Left lobe of liver (tissue), 2 donors: ENCODE results near the gene SNTG2. TPM values are rescaled to one million over a fixed set of nuclear protein-coding genes. Genes with fewer than 3 reads are reported as not detected.
"Not testable (repeated sequence)": the region's sequence is repeated elsewhere in the genome, so short reads cannot be mapped to it uniquely, and the experiment has no call there.

Experiments used
- ATAC-seq: fragments of 200-7000 bp; cut with Tn5 transposase; one replicate; pipeline ENCODE4 v1.9.1; 2020; ENCODE audit warnings: mild to moderate bottlenecking, moderate library complexity
- DNase-seq: peaks from one replicate; pipeline ENCODE4 v3.0.0-alpha.2; 2020; ENCODE audit warnings: low spot score
- total RNA-seq: library from RNA; stranded (reverse); gene quantifications from one replicate; pipeline ENCODE4 v1.2.1, GENCODE V29; 2021
- donor health status: DM: no; HTN: no; CAD: no; lungs with moderate emphysema.
- donor health status: DM: no; HTN: yes; CAD: no.

The SNTG2 gene
- total RNA-seq, 1 donor from 2014 or later, result not detected

DNA sequence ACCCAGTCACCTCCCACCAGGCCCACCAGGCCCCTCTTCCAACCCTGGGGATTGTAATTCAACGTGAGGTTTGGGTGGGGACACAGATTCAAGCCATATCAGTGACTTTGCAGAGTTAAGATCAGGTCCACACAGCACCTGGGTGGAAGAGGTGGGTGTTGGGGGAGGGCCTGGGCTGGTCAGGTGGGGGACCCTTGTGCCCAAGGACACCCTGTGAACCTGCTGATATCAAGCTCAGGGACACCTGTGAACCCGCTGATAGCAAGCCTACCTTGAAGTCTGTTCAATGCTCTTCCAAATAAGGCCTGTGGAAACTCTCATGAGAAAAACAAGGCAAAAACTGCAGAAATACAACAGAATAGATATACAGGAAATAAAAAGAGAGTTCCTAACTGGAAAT lies 442.7 kb downstream of the SNTG2 start:
- ATAC-seq (no peak), DNase-seq (no peak)

DNA sequence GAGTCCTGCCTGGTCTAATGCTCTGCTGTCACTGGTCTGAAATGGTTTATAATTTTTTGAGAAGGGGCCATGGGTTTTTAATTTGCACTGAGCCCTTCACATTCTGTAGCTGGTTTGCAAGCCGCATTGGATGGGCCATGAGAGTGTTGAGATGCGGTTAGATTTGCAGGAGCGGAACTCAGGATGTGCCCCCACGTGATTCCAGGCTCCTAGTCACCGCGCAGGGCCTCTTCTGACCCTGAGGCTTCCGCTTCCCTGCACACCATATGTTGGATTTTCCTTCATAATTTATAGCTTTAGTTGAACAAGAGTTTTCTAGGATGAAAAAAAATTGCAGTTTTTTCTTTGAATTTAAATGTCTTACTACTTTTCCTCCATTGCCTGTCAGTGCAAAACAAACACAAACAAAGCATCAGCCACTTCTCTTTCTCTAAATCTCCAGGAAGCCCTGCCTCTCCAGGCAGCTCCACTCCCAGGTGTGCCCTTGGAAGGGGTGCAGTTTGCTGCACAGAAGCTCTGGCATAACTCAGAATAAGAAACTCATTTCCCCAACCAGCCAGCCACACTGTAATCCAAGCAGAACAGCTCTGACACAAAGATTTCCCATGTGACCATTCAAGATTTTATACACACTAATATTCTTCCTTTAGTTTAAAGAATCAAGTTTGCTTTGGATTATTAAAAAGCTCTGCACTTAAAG lies 444.2 kb downstream of the SNTG2 start:
- ATAC-seq (no peak), DNase-seq (no peak)

DNA sequence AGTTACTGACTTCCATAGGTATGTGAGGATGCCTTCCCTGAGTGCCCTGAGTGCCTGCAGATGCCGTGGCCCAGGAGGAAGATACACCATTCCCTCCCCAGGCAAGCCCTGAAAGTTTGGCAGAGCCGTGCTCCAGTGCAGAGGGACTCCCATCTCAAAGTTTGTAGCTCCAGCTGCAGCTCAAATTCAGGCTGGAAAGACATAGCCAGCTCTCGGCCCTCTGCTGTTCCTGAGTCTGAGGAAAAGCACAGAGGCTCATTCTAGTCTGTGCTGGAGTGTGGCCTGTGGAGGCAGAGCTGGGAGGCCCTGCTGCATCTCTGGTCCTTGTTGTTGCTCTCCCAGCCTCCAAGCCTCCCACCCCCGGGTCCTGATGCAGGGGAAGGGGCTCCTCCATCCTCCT lies 446.7 kb downstream of the SNTG2 start:
- ATAC-seq, result no peak

DNA sequence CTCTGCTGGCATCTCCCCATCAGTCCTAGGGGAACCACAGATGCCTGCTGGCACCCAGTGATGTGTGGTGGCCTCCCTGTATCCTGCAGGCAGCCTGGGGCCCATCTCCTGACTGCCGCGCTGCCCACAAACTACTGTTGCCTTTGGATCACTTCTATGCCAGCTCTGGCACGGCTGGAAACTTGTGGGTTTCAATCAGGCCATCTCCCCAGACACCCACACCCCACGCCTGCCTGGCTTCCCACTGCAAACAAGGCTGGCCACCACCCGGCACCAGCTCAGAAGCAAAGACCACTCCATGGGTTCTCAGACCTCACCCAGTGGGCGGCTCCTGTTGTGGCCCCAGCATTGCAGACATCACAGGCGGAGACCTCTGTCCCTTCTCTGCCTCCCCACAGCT lies 447.5 kb downstream of the SNTG2 start:
- ATAC-seq (no peak), DNase-seq (no peak)

More for the DNA sequence above, 446.7 kb downstream of the SNTG2 start:
- no peak for DNase-seq

DNA sequence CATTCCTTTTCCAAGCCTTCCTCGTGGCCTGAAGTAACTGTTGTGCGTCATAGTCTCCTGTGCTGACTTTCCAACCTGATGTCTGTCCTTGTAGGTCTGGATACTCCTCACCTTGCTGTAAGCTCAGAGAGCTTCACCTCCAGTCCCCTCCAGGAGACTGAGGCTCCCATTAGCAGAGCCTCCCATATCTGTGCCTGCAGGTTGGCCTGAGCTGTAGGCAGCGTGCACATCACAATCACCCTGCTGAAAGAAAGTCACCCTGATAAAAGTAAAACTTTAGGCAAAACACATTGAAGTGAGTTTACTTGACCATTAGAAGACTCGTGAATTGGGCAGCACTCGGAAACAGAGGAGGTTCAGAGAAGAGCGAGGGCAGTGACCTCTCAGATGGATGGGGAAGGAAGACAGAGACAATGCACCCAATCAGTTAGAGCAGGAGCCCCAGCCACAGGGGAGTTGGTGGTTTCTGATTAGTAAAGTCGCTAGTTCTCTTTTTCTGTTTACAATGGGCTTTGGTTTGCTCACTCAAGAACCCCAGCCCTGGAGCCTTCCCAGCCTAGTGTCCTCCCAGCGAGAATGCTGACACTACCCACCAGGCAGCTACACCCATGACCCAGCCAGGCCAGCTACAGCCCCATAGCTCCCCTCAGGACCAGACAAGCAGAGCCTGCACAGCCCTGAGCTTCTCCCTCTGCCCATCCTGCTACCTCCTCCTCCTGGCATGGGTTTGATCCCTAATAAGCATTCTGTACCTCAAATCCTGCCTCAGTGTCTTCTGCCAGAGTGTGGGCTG lies 450.5 kb downstream of the SNTG2 start:
- no peak for DNase-seq
- peak; percentile 51 for ATAC-seq

DNA sequence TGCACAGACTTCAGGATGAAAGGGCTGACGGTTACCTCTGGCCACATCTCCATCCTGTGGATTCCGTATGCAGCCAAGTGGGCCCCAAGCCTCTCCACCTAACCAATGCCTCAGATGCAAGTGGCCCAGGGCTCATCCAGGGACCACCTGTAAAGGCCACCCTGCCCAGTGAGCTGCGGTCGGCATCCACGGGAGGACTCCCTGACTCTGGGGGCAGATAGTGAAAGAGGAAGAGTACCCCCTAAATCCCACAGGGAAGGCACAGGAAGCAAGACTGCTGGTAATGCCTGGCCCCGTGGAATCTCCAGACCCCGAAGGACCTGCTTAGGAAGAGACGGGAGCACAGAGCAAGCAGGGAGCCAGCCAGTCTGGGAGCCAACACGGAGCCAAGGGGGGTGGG lies 451.4 kb downstream of the SNTG2 start:
- DNase-seq (no peak), ATAC-seq (no peak)

DNA sequence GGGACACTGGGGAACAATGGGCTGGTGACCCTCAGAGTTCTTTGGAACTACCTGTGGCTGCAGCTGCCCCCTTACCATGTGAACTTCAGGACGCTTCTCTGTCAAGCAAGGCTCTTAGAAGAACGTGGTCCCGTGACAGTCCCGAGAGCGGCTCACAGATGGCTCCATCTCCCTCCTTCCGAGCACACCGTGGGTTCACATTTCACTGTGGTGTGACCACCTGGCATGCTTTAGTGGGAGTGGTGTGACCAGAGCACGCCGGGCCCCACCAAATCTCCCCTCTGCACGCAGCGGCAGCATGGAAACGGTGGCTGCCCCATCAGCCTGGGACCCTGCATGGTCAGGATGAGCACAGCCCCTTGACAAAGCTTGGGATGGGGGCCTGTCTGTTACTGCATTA lies 452.9 kb downstream of the SNTG2 start:
- DNase-seq (no peak), ATAC-seq (no peak)

DNA sequence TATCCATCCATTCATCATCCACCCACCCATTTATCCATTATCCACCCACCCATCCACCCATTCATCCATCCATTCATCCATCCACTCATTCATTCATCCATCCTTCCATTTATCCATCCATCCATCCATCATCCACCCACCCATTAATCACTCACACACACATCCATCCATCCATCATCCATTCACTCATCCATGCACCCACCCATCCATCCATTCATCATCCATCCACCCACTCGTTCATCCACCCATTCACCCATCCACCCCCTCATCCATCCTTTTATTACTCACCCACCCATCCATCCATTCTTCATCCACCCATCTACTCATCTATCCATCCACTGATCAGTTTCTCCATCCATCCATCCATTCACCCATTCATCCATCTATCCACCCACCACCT lies 454.5 kb downstream of the SNTG2 start:
- ATAC-seq (no peak), DNase-seq (no peak)

DNA sequence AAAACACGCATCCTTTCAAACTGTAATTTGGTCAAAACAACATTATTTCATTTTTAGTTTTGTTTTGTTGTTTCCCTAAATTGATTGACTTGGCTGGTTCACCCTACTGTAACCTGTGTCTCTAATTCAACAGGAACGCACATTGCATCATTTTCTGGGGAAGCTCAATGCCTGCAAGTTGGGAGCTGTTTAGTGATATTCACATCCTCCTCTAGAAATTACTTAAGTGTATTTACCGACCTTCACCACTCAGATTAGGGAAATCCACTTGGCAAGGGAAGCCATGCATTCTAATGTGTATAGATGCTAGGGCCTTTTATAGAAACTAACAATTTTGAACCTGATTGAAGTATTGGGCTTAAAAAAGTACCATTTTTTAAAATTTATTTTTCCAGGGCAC lies 455.3 kb downstream of the SNTG2 start:
- ATAC-seq, result no peak
- no peak for DNase-seq

DNA sequence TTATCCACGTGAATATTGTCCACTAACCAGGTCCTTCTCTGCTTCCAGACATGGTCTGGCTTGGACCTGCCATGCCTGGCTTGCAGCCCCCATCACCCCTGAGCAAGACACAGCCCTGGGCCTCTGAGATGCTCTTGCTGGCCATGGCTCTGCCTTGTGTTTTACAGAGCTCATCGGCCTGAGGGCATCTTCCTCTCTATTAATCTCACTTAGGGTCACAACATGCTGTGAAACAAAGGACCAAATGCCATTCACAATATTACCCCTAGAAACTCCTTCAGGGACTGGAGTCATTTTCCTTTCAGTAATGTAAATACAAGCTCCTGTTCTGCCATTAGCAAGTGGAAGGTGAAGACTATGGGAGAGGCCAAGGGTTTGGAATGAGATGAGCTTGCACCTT lies 455.8 kb downstream of the SNTG2 start:
- no peak for DNase-seq
- no peak for ATAC-seq

DNA sequence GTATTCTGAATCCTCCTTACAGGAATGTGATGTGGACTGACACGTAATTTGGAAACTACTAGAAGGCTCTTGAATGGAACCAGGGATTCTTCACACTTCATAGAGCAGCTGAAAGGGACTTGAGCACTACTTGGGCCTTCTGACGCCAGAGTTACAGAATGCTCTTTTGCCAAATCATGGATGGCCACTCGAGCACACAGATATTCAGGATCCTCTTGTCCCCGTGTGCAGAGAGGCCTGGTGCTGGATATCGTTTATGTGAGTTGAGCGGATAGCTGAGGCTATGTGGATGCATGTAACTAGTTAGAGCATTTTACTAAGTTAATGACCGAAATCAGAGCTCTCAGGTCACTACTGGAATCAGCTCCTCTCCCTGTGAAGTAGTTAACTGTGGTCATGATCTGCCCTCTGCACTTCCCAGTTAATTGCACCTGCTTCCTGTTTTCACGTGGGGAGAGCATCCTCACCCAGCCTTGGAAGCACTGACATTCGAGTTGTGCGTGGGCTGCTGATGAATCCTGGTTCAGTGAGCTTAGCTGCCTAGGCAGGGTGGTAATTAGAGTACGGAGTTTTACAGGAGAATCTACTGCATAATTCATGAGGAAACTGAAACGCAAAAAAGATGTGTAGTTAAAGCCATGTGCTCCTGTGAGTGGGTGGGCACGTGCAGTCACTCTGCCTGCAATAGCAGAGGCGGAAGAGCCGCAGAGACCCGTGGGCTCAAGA lies 457.5 kb downstream of the SNTG2 start:
- ATAC-seq (no peak), DNase-seq (no peak)

DNA sequence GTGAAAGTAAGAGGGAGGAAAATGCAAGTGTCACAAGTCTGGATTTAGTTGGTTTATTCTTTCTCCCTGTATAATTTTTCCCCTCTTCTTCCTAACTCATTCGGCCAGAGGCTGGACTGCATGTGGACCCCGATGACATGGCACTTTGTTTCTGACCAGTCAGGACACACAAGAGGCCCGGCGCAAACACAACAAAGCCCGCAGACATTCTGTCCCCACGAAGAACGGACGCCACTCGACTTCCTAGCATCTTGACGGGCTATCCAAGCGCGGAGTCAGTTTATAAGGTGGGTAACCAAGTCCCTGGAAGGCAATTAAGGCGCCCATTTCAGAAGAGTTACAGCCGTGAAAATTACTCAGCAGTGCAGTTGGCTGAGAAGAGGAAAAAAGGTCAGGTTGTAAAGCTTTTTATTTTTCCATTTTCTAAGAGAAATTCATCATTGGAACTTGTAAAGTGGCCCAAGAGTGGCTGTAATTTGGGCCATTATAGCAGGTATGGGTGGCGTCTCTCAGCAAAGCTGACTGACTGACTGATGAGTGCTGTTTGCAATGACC lies 462.6 kb downstream of the SNTG2 start, which contains the start of gene TPO:
Gene TPO (plus strand): TSS at position 308 of the 555 bp plus-strand sequence. CDS start 946 bp downstream, outside the sequence.
- no peak for ATAC-seq
- no peak for DNase-seq

DNA sequence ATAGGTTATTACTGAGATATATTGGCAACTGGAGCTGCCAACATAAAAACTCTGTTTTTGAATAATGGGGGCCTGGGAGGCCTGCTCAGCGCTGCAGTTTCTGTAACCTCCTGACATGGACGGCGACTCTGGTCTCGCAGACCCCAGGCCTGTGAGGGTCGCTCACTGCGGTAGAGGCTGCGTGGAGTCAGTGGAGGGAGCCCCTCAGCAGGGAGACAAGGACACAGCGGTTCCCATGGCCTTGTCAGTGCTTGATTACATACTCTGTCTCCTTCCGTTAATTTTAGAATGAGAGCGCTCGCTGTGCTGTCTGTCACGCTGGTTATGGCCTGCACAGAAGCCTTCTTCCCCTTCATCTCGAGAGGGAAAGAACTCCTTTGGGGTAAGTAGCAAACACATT lies 463.5 kb downstream of the SNTG2 start:
- ATAC-seq (no peak), DNase-seq (no peak)

DNA sequence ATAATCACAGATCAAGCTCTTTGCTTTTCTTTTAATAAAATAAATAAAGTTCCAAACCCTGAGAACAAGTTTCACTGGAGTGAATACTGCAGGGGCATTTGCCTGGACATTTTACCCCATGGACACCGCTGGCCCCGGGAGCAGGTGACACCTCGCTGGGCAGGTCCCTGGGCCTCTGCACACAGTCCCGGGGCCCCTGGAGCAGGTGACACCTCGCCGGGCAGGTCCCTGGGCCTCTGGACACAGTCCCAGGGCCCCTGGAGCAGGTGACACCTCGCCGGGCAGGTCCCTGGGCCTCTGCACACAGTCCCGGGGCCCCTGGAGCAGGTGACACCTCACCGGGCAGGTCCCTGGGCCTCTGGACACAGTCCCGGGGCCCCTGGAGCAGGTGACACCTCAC lies 464.3 kb downstream of the SNTG2 start:
- DNase-seq, ATAC-seq: not testable (repeated sequence)

DNA sequence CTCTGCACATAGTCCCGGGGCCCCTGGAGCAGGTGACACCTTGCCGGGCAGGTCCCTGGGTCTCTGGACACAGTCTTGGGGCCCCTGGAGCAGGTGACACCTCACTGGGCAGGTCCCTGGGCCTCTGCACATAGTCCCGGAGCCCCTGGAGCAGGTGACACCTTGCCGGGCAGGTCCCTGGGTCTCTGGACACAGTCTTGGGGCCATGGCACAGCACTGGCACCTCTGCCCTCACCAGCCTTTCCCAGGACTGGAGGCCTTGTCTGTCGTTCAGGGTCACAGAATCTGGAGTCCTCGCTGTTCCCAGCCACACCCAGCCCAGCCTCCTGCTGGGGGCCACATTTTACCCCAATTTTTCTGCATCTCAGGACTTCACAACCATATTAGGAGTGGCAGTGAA lies 464.9 kb downstream of the SNTG2 start:
- DNase-seq (no peak), ATAC-seq (no peak)
